Measurements from ENCODE around the gene CHMP1A. TPM values are rescaled to one million over a fixed set of nuclear protein-coding genes. Genes with fewer than 3 reads are reported as not detected.

CHMP1A gene
- total RNA-seq, 1 donor from 2014 or later: 74.7 TPM

GRCh38 chr16:89607937-89608740, 49.4 kb downstream of the CHMP1A start:
- DNase-seq (ENCODE audit: low read depth): no peak

- no peak for DNase-seq (ENCODE audit: low read depth)
Measured at GRCh38 chr16:89607453-89607852, 50.1 kb downstream of the CHMP1A start.

DNA sequence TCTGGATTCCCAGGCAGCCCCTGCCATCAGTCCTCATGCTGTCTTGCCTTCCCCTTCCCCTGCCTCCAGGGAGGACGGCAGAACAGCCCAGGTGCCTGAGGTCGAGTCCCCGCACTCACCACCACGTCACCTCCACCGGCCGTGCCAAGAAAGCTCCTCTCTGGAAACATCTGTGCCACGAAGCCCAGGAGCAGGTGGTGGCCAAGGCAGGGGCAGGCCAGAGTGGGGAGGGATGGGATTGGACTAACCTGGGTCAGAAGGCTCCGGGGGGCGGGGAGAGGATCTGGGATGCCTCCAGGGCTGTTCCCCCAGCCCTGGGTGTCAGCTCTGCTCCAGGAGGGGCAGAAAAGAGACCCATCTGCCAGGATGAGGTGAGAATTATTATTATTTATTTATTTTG, 51.5 kb downstream of the CHMP1A start:
- DNase-seq (ENCODE audit: low read depth): no peak

GRCh38 chr16:89605186-89605970, 52.1 kb downstream of the CHMP1A start:
- DNase-seq (ENCODE audit: low read depth): no peak

DNA sequence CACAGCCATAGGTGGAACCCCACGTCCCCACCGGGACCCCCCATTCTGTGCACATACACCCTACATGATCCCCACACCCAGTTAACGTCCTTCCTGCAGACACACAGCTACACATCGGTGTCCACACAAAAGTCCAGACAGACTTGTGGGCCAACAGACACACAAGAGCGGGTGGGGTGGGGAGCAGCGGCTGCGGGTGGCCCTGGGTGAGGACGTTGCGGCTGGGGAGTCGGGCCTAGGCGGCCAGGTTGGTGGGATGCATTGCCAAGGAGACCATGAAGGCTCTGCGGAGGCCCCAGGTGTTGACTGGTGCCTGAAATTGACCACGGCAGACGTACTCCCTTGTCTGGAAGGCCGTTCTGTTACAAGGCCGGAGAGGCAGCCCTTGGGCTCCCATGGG, 52.7 kb downstream of the CHMP1A start:
- DNase-seq (ENCODE audit: low read depth): no peak

- DNase-seq (ENCODE audit: low read depth): no peak
Measured at GRCh38 chr16:89602952-89603590, 54.4 kb downstream of the CHMP1A start.

GRCh38 chr16:89602273-89602951, 55.1 kb downstream of the CHMP1A start:
- peak; percentile 47 for DNase-seq (ENCODE audit: low read depth)

DNA sequence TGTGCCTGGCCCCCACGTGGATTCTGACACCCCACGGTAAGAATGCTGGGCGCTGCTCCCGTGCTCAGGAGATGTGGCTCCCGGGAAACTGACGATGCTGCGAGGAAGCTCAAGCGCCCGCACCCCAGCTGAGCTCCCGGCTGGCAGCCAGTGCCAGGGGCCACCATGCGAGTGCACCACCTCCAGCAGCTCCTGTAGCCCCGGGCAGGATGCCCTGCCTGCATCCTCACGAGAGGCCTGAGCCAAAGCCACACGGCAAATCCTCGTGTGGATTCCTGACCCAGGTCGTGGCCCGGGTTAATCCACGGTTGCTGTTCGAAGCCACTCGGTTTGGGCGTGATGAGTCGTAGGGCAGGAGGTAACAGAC, 55.6 kb downstream of the CHMP1A start:
- no peak for DNase-seq (ENCODE audit: low read depth)

- no peak for DNase-seq (ENCODE audit: low read depth)
Measured at GRCh38 chr16:89600956-89601355, 56.6 kb downstream of the CHMP1A start.

- no peak for DNase-seq (ENCODE audit: low read depth)
Measured at GRCh38 chr16:89600427-89600826, 57.1 kb downstream of the CHMP1A start.

DNA sequence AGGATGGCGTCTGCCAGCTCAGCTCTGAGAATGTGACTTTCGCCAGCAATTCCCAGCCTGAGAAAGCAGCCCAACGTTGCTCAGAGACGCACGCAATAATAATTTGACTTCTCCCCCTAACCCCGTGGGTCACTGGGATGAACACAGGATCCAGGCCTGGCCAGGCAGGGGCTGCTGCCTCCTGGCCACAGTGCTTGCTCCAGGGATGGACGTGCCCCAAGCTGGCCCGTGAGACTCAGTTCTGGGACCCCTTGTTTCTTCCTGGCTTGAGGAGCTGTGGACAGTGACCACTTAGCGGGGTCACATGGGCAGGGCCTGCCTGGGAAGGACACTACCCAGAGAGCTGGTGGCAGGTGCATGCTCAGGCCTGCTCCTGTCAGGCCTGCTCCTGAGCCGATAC, 57.6 kb downstream of the CHMP1A start:
- DNase-seq (ENCODE audit: low read depth): no peak

- DNase-seq (ENCODE audit: low read depth): no peak
Measured at GRCh38 chr16:89599451-89599858, 58.1 kb downstream of the CHMP1A start.

DNA sequence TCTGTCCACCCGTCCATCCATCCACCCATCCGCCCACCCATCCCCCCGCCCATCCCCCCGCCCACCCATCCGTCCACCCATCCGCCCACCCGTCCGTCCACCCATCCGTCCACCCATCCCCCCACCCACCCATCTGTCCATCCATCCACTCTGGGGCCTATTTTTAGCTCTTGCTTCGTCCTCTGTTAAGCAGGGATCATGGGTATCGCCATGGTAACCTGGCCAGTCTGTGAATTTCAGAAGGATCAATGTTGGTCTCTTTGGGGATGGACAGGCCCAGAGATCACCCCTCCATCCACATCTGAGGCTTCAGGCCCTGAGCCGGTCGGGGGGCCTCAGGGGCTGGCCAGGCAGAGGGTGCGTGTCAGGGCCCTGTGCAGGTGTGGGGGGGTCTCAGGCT, 59.3 kb downstream of the CHMP1A start:
- DNase-seq (ENCODE audit: low read depth): peak; percentile 43

GRCh38 chr16:89596957-89597649, 60.4 kb downstream of the CHMP1A start:
- no peak for DNase-seq (ENCODE audit: low read depth)

DNA sequence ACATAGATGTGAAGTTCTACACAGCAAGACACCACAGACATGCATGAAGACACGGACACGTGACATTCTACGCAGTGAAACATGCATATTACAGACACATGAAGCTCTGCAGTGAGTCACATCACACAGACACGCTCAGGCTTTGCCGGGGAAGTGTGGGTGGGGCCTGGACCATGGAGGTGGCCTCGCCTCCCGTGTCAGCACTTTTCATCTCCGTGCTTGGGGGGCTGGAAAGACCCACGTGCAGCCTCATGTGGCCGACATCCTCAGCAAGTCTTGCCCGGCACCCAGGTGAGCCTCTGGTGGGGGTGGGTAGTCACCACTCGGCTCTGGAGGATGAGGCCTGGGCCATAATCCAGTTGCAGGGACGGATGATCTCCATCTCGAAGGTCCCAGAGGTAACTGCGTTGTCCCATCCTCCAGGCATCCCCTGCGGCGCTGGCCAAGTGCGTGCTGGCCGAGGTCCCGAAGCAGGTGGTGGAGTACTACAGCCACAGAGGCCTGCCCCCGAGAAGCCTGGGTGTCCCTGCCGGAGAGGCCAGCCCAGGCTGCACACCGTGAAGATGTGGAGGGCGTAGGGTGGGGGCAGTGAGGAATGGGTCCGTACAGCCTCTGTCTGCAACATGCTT, 61.3 kb downstream of the CHMP1A start:
- DNase-seq (ENCODE audit: low read depth): no peak

DNA sequence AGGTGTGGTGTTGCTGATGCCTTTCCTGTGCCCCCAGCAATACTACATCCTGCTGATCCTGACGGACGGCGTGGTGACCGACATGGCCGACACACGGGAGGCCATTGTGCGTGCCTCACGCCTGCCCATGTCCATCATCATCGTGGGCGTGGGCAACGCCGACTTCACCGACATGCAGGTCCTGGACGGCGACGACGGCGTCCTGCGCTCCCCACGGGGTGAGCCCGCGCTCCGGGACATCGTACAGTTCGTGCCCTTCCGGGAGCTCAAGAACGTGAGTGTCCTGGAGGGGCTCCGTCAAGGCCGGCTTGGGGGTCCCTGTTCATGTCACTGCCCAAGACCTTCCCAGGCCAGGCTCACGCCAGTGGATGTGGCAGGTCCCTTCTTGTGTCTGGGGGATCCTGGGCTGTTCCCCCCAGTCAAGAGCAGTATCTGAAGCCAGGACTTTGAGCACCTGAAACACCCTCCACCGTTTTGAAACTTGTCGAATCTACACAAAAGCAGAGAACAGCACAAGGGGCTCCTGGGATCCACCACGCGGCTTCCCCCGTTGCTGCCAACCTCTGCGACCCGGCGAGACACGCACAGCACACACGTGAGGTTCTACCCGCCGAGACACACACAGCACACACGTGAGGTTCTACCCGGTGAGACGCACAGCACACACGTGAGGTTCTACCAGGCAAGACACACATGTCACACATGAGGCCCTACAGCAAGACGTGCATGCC, 62.0 kb downstream of the CHMP1A start:
- no peak for DNase-seq (ENCODE audit: low read depth)
